ENCODE results near the gene ANO10. TPM values are rescaled to one million over a fixed set of nuclear protein-coding genes. Genes with fewer than 3 reads are reported as not detected.
A peak's percentile ranks its signal among the peaks of the same experiment; 100 is the strongest.

Gene ANO10
- total RNA-seq, 2 donors from 2014 or later: 9.6 to 11.3 TPM

- DNase-seq (ENCODE audit: low spot score): no peak
- Histone ChIP-seq H3K27ac (no peak overlapping the region), H3K4me1 (peaks cover 0 to under 1% of the 10 kb centered on the region in 2 donors), H3K4me3 (no peak overlapping the region), H3K27me3 (no peaks in the 10 kb centered on the region), H3K9me3 (no peaks in the 10 kb centered on the region), H3K36me3 (no peaks in the 10 kb centered on the region)
- no peak for TF ChIP-seq CTCF (IDR thresholded peaks at IDR 0.05)
These were observed 210.4 kb downstream of the ANO10 start for GRCh38 chr3:43411429-43411828.

DNA sequence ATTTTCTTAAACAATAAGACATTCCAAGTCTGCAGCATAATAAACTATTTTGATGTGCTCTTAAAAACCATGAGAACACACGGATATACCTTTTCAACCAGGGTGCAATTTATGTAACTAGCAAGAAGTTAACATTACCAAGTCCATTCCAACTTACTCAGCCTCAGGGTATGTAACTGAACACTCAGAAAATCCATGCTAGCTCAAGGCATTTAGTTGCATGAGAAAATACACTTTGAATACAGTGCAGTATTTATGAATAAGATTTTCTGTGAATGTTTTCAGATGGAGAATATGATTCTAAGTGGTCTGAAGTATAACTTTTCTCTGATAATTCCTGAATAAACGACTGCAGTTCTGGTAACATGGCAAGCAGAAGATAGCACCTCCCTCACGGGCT is 211.2 kb downstream of the ANO10 start:
- TF ChIP-seq CTCF (IDR thresholded peaks at IDR 0.05): no peak
- peaks cover 0 to 7% of the 10 kb centered on the region in 2 donors for H3K4me1 ChIP-seq
- no peaks in the 10 kb centered on the region for H3K36me3 ChIP-seq
- no peaks in the 10 kb centered on the region for H3K27me3 ChIP-seq
- H3K9me3 ChIP-seq: no peaks in the 10 kb centered on the region
- no peak overlapping the region for H3K4me3 ChIP-seq
- no peak overlapping the region for H3K27ac ChIP-seq
- no peak for DNase-seq (ENCODE audit: low spot score)

GRCh38 chr3:43409506-43409905 is 212.3 kb downstream of the ANO10 start:
- no peak overlapping the region for H3K4me3 ChIP-seq
- no peaks in the 10 kb centered on the region for H3K27me3 ChIP-seq
- H3K9me3 ChIP-seq: no peaks in the 10 kb centered on the region
- DNase-seq (ENCODE audit: low spot score): no peak
- no peaks in the 10 kb centered on the region for H3K36me3 ChIP-seq
- no peak for TF ChIP-seq CTCF (IDR thresholded peaks at IDR 0.05)
- no peak overlapping the region for H3K27ac ChIP-seq
- H3K4me1 ChIP-seq: peaks cover 0 to 7% of the 10 kb centered on the region in 2 donors

DNA sequence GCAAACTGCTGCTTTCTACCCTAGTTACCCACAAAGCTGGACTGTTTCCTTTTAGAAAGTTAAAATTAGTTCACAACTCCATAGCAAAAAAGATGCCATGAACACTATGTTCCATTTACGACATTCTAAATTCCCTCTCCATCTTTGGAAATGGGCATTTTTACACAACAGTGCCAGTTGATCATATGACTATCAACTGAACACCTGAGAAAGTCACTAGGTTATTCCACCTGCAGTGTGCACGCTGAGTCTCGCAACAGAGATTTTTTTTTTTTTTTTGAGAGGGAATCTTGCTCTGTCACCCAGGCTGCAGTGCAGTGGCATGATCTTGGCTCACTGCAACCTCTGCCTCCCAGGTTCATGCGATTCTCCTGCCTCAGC is 215.2 kb downstream of the ANO10 start:
- Histone ChIP-seq H3K4me3 (no peak overlapping the region), H3K4me1 (peaks cover 0 to 7% of the 10 kb centered on the region in 2 donors), H3K36me3 (no peaks in the 10 kb centered on the region), H3K27me3 (no peaks in the 10 kb centered on the region), H3K9me3 (no peaks in the 10 kb centered on the region), H3K27ac (peak overlapping the region in 1 of 2 donors; percentile 14)
- no peak for DNase-seq (ENCODE audit: low spot score)
- TF ChIP-seq CTCF (IDR thresholded peaks at IDR 0.05): no peak

GRCh38 chr3:43405888-43406642 is 215.7 kb downstream of the ANO10 start:
- H3K4me3 ChIP-seq: no peak overlapping the region
- no peak for TF ChIP-seq CTCF (IDR thresholded peaks at IDR 0.05)
- H3K27ac ChIP-seq: peak overlapping the region in 1 of 2 donors; percentile 14
- H3K4me1 ChIP-seq: peaks cover 0 to 7% of the 10 kb centered on the region in 2 donors
- no peak for DNase-seq (ENCODE audit: low spot score)
- H3K27me3 ChIP-seq: no peaks in the 10 kb centered on the region
- no peaks in the 10 kb centered on the region for H3K36me3 ChIP-seq
- no peaks in the 10 kb centered on the region for H3K9me3 ChIP-seq
